RKO (cell line): Measurements from ENCODE around the gene CFAP92.

Source experiments
- DNase-seq: peaks from one replicate; pipeline ENCODE4 v3.0.0-alpha.2; 2016; ENCODE audit warnings: low spot score

Gene CFAP92

GRCh38 chr3:129004639-129005295 is 10.9 kb upstream of the CFAP92 start:
- DNase-seq: no peak

- DNase-seq: no peak
Measured at GRCh38 chr3:129003578-129004112, 9.8 kb upstream of the CFAP92 start.

GRCh38 chr3:129002573-129003569 is 9.0 kb upstream of the CFAP92 start:
- DNase-seq: no peak

GRCh38 chr3:129001806-129002572 is 8.1 kb upstream of the CFAP92 start:
- no peak for DNase-seq

- DNase-seq: no peak
Measured at GRCh38 chr3:129001101-129001805, 7.4 kb upstream of the CFAP92 start, which contains the start of gene EFCC1. Gene EFCC1, plus strand, starts transcription at chr3:129001304. Its CDS starts 325 bp downstream, at chr3:129001629.

- no peak for DNase-seq
Measured at GRCh38 chr3:129000742-129001100, 6.8 kb upstream of the CFAP92 start.

- no peak for DNase-seq
Measured at GRCh38 chr3:128999102-128999501, 5.2 kb upstream of the CFAP92 start.

- DNase-seq: no peak
Measured at GRCh38 chr3:128998561-128998960, 4.7 kb upstream of the CFAP92 start.

GRCh38 chr3:128997486-128998133 is 3.7 kb upstream of the CFAP92 start:
- no peak for DNase-seq

GRCh38 chr3:128996726-128997125 is 2.9 kb upstream of the CFAP92 start:
- DNase-seq: no peak

- no peak for DNase-seq
Measured at GRCh38 chr3:128996200-128996599, 2.3 kb upstream of the CFAP92 start.

GRCh38 chr3:128995737-128996136 is 1.9 kb upstream of the CFAP92 start:
- no peak for DNase-seq

GRCh38 chr3:128994581-128995546 is 988 bp upstream of the CFAP92 start:
- DNase-seq: no peak

GRCh38 chr3:128994173-128994512 is 267 bp upstream of the CFAP92 start:
- DNase-seq: no peak

- no peak for DNase-seq
Measured at GRCh38 chr3:128992926-128993460, 883 bp downstream of the CFAP92 start.

- no peak for DNase-seq
Measured at GRCh38 chr3:128991355-128991895, 2.5 kb downstream of the CFAP92 start.

GRCh38 chr3:128988286-128988685 is 5.6 kb downstream of the CFAP92 start:
- DNase-seq: no peak

GRCh38 chr3:128987302-128988100 is 6.4 kb downstream of the CFAP92 start:
- DNase-seq: no peak
